Endodermal cell (in vitro differentiated cells): ENCODE measurements around the gene MRC2. TPM values are rescaled to one million over a fixed set of nuclear protein-coding genes. Genes with fewer than 3 reads are reported as not detected.
A peak's percentile ranks its signal among the peaks of the same experiment; 100 is the strongest.

ENCODE experiments used
- DNase-seq: peaks from one replicate; pipeline ENCODE4 v3.0.0-alpha.2; 2017
- H3K27ac ChIP-seq: 2 replicates; pipeline ENCODE4 v1.5.1; 2013; ENCODE audit warnings: mild to moderate bottlenecking, low read depth, low read length, moderate library complexity
- H3K27me3 ChIP-seq: 2 replicates; pipeline ENCODE4 v1.6.1; 2013; ENCODE audit warnings: mild to moderate bottlenecking, low read length, moderate library complexity; ENCODE audit not compliant: insufficient read depth, control insufficient read depth, poor library complexity, severe bottlenecking
- H3K36me3 ChIP-seq: 2 replicates; pipeline ENCODE4 v1.7.0; 2013; ENCODE audit warnings: mild to moderate bottlenecking, low read length, moderate library complexity; ENCODE audit not compliant: control insufficient read depth, insufficient read depth
- H3K4me1 ChIP-seq: one replicate; pipeline ENCODE4 v1.7.0; 2013; ENCODE audit warnings: low read length; ENCODE audit not compliant: control insufficient read depth, insufficient read depth
- H3K4me3 ChIP-seq: 2 replicates; pipeline ENCODE4 v1.5.1; 2013; ENCODE audit warnings: mild to moderate bottlenecking, low read length, moderate library complexity
- H3K9ac ChIP-seq: 2 replicates; pipeline ENCODE4 v1.6.1; 2013; ENCODE audit warnings: mild to moderate bottlenecking, low read length, moderate library complexity; ENCODE audit not compliant: poor library complexity, severe bottlenecking; ENCODE audit errors: extremely low read depth
- H3K9me3 ChIP-seq: 2 replicates; pipeline ENCODE4 v1.6.1; 2013; ENCODE audit warnings: mild to moderate bottlenecking, low read length, moderate library complexity; ENCODE audit not compliant: control insufficient read depth
- H3K27ac Mint-ChIP-seq: 2 replicates; pipeline ENCODE4 v1.8.0; 2020; ENCODE audit warnings: mixed read lengths
- H3K27me3 Mint-ChIP-seq: 2 replicates; pipeline ENCODE4 v1.8.0; 2021; ENCODE audit warnings: mild to moderate bottlenecking, mixed read lengths; ENCODE audit not compliant: insufficient read depth
- H3K36me3 Mint-ChIP-seq: 2 replicates; pipeline ENCODE4 v1.8.0; 2020; ENCODE audit warnings: low read depth, mixed read lengths
- H3K4me1 Mint-ChIP-seq: 2 replicates; pipeline ENCODE4 v1.8.0; 2020; ENCODE audit warnings: mixed read lengths
- H3K4me3 Mint-ChIP-seq: 2 replicates; pipeline ENCODE4 v1.8.0; 2020; ENCODE audit warnings: mild to moderate bottlenecking, moderate library complexity, mixed read lengths
- H3K9me3 Mint-ChIP-seq: 2 replicates; pipeline ENCODE4 v1.8.0; 2020; ENCODE audit warnings: mild to moderate bottlenecking, mixed read lengths
- CTCF ChIP-seq: fragments of 200-600 bp; sonication (generic); conservative IDR thresholded peaks from 2 replicates; pipeline ENCODE4 v1.5.0; 2021; ENCODE audit warnings: antibody characterized with exemption, mild to moderate bottlenecking
- WGBS, 2 experiments: methylation state at CpG; one replicate each; pipeline versions ENCODE4 v1.1.5 to v1.1.7; 2013; ENCODE audit warnings: missing lambda C conversion rate in 2 of 2, mixed read lengths in 1 of 2; ENCODE audit not compliant: insufficient coverage in 1 of 2, insufficient read length in 1 of 2; 5-methylcytosine and 5-hydroxymethylcytosine counted together
- total RNA-seq, 2 donors: library from RNA; stranded (reverse); fragmentation: NEBNext Ultra II Directional in 1 of 2; extraction: Animal tissue kit (Norgen Biotek cat#: 25700) in 1 of 2; gene quantifications; 2 replicates in 1 of 2; 3 replicates in 1 of 2; pipeline ENCODE4 v1.2.1, GENCODE V29; 2021

The MRC2 gene
- total RNA-seq, 2 donors from 2014 or later, result 103 to 165 TPM

- H3K4me3 Mint-ChIP-seq, result no peak overlapping the region
- no peaks in the 10 kb centered on the region for H3K27me3 ChIP-seq
- H3K4me1 ChIP-seq, result peaks cover 9% of the 10 kb centered on the region
- no peak overlapping the region for H3K4me3 ChIP-seq
- TF ChIP-seq CTCF, result no peak
- H3K9me3 ChIP-seq, result no peaks in the 10 kb centered on the region
- H3K27ac Mint-ChIP-seq, result peak overlapping the region; percentile 45
- 89 to 90% methylated on average over 12 to 27 of the region's 27 CpGs for WGBS, 2 experiments
- peak overlapping the region; percentile 66 for H3K27ac ChIP-seq
- H3K9ac ChIP-seq, result no peak overlapping the region
- H3K36me3 Mint-ChIP-seq, result peaks cover 11% of the 10 kb centered on the region
- peak; percentile 59 for DNase-seq
- H3K27me3 Mint-ChIP-seq, result no peaks in the 10 kb centered on the region
- H3K36me3 ChIP-seq, result peaks cover 4% of the 10 kb centered on the region
- peaks cover 31% of the 10 kb centered on the region for H3K4me1 Mint-ChIP-seq
- H3K9me3 Mint-ChIP-seq, result no peaks in the 10 kb centered on the region
Observed at GRCh38 chr17:62631936-62632924, 4.8 kb downstream of the MRC2 start.

GRCh38 chr17:62637809-62638208 is 10.3 kb downstream of the MRC2 start:
- 0 to 76% methylated on average over 1 to 9 of the region's 9 CpGs for WGBS, 2 experiments
- Mint-ChIP-seq H3K36me3 (peaks cover 25% of the 10 kb centered on the region), H3K4me1 (peaks cover 6% of the 10 kb centered on the region), H3K27me3 (no peaks in the 10 kb centered on the region), H3K4me3 (no peak overlapping the region), H3K9me3 (no peaks in the 10 kb centered on the region), H3K27ac (peak overlapping the region; percentile 35)
- Histone ChIP-seq H3K27ac (no peak overlapping the region), H3K27me3 (no peaks in the 10 kb centered on the region), H3K4me3 (no peak overlapping the region), H3K9ac (no peak overlapping the region), H3K4me1 (no peaks in the 10 kb centered on the region), H3K9me3 (no peaks in the 10 kb centered on the region), H3K36me3 (peaks cover 2% of the 10 kb centered on the region)
- TF ChIP-seq CTCF, result peak; percentile 58
- DNase-seq, result peak; percentile 94

GRCh38 chr17:62641153-62641552 is 13.7 kb downstream of the MRC2 start:
- H3K4me1 ChIP-seq, result no peaks in the 10 kb centered on the region
- no peak overlapping the region for H3K9ac ChIP-seq
- peaks cover 4% of the 10 kb centered on the region for H3K36me3 ChIP-seq
- no peaks in the 10 kb centered on the region for H3K27me3 Mint-ChIP-seq
- H3K36me3 Mint-ChIP-seq, result peaks cover 25% of the 10 kb centered on the region
- H3K9me3 Mint-ChIP-seq, result no peaks in the 10 kb centered on the region
- no peak overlapping the region for H3K4me3 ChIP-seq
- H3K27ac ChIP-seq, result no peak overlapping the region
- peak; percentile 53 for DNase-seq
- H3K9me3 ChIP-seq, result no peaks in the 10 kb centered on the region
- TF ChIP-seq CTCF, result no peak
- H3K4me1 Mint-ChIP-seq, result peaks cover 8% of the 10 kb centered on the region
- no peak overlapping the region for H3K4me3 Mint-ChIP-seq
- no peak overlapping the region for H3K27ac Mint-ChIP-seq
- H3K27me3 ChIP-seq, result no peaks in the 10 kb centered on the region
- 91 to 98% methylated on average over 6 to 10 of the region's 10 CpGs for WGBS, 2 experiments
